Gastrocnemius medialis (tissue), 4 donors: ENCODE results near the gene LPGAT1.

Source experiments
- CTCF ChIP-seq, 5 experiments: fragments of 450-650 bp in 3 of 5; fragments of 200-600 bp in 2 of 5; sonication (generic) in 2 of 5; IDR thresholded peaks in 4 of 5; conservative IDR thresholded peaks in 1 of 5; 1 replicate in 4 of 5; 2 replicates in 1 of 5; pipeline ENCODE4 v1.5.1; 2016 to 2019; ENCODE audit warnings: antibody characterized with exemption in 5 of 5, mild to moderate bottlenecking in 3 of 5, moderate library complexity in 3 of 5
- POLR2A ChIP-seq, 2 donors: fragments of 450-650 bp; IDR thresholded peaks; one replicate each; pipeline ENCODE4 v1.6.1; 2017; ENCODE audit warnings: antibody characterized with exemption in 2 of 2, mild to moderate bottlenecking in 2 of 2, moderate library complexity in 2 of 2

- TF ChIP-seq POLR2A (IDR thresholded peaks at IDR 0.05) (peak; percentile 22 to 44), CTCF (IDR thresholded peaks at IDR 0.05 in 4 of 5, conservative IDR thresholded peaks at IDR 0.05 in 1 of 5) (peak; percentile 51 to 87 (median 65))
Observed at GRCh38 chr1:211830328-211831142, at the start of gene LPGAT1.
